HCT116 (cell line): ENCODE measurements around the gene CAPZA2. TPM values are rescaled to one million over a fixed set of nuclear protein-coding genes. Genes with fewer than 3 reads are reported as not detected.

Source experiments
- ATAC-seq: fragments of 200-7000 bp; cut with Tn5 transposase; 2 replicates; pipeline ENCODE4 v1.9.1; 2020; ENCODE audit warnings: mild to moderate bottlenecking, moderate library complexity
- BruUV-seq: library from RNA; stranded (reverse); fragments of 400-500 nt; replicated peaks from 2 replicates; lab custom pipeline; 2021; lab: Mats Ljungman, UMichigan
- CTCF ChIA-PET: fragments of 300-600 bp; sonication (Branson Sonifier 250); formaldehyde crosslinking; loops from one replicate; lab custom pipeline; 2021; ENCODE audit warnings: antibody characterized with exemption; lab: Charles Lee
- POLR2A ChIA-PET: fragments of 300-600, 350-600 bp; sonication (Branson Sonifier 250); formaldehyde crosslinking; loops from one replicate; lab custom pipeline; 2021; ENCODE audit warnings: antibody characterized with exemption; lab: Charles Lee
- RAD21 ChIA-PET, 2 experiments: fragments of 300-600 bp; sonication (Branson Sonifier 250); formaldehyde crosslinking; loops; one replicate each; lab custom pipeline; 2023; ENCODE audit warnings: low total read pairs in 2 of 2; ENCODE audit not compliant: uncharacterized antibody in 2 of 2, unreplicated experiment in 2 of 2, low non-redundant PET in 1 of 2; lab: Charles Lee
- DNase-seq: peaks from one replicate; pipeline ENCODE4 v3.0.0-alpha.2; 2010; ENCODE audit warnings: low read depth, low spot score
- H2AFZ ChIP-seq: fragments of 200-600 bp; shearing (Covaris generic), sonication (generic); 2 replicates; pipeline ENCODE4 v1.6.1; 2017; ENCODE audit warnings: low read depth, mixed run types, mixed read lengths, antibody characterized with exemption, low read length; ENCODE audit not compliant: poor library complexity, severe bottlenecking
- H3K27ac ChIP-seq: 2 replicates; pipeline ENCODE4 v1.5.1; 2012; ENCODE audit warnings: low read depth, low read length
- H3K27me3 ChIP-seq: fragments of 200-600 bp; sonication (generic); 2 replicates; pipeline ENCODE4 v1.6.1; 2016; ENCODE audit warnings: mixed run types, low read length, mixed read lengths; ENCODE audit not compliant: insufficient read depth
- H3K36me3 ChIP-seq, 2 experiments: fragments of 200-500 bp in 1 of 2; fragments of 200-600 bp in 1 of 2; sonication (Bioruptor generic) in 1 of 2; sonication (generic) in 1 of 2; 2 replicates each; pipeline versions ENCODE4 v1.5.1 to v1.6.1; 2014 to 2016; ENCODE audit warnings: low read length in 2 of 2, inconsistent platforms in 1 of 2, mixed read lengths in 1 of 2, mixed run types in 1 of 2; ENCODE audit not compliant: insufficient read depth in 2 of 2, control insufficient read depth in 1 of 2
- H3K4me1 ChIP-seq, 2 experiments: fragments of 200-600 bp in 1 of 2; sonication (generic) in 1 of 2; 2 replicates each; pipeline versions ENCODE4 v1.5.1 to v1.6.1; 2012 to 2017; ENCODE audit warnings: low read length in 2 of 2, inconsistent platforms in 1 of 2, mild to moderate bottlenecking in 1 of 2, mixed read lengths in 1 of 2, mixed run types in 1 of 2, moderate library complexity in 1 of 2; ENCODE audit not compliant: insufficient read depth in 2 of 2, control insufficient read depth in 1 of 2
- H3K4me2 ChIP-seq: fragments of 200-600 bp; sonication (generic); 2 replicates; pipeline ENCODE4 v1.6.1; 2017; ENCODE audit warnings: mixed run types, low read length, mixed read lengths
- H3K4me3 ChIP-seq, 2 experiments: fragments of 200-600 bp in 1 of 2; sonication (generic) in 1 of 2; replicated peaks in 1 of 2; 2 replicates each; pipeline ENCODE4 v1.5.1; 2011 to 2016; ENCODE audit warnings: low read length in 2 of 2, control low read depth in 1 of 2, low read depth in 1 of 2, mild to moderate bottlenecking in 1 of 2, mixed read lengths in 1 of 2, mixed run types in 1 of 2
- H3K79me2 ChIP-seq: fragments of 200-600 bp; sonication (generic); 2 replicates; pipeline ENCODE4 v1.6.1; 2017; ENCODE audit warnings: mild to moderate bottlenecking, mixed run types, low read length, moderate library complexity, mixed read lengths; ENCODE audit not compliant: insufficient read depth
- H3K9ac ChIP-seq: fragments of 200-600 bp; sonication (generic); 2 replicates; pipeline ENCODE4 v1.6.1; 2016; ENCODE audit warnings: low read length, mixed read lengths
- H3K9me2 ChIP-seq: fragments of 200-600 bp; sonication (generic), shearing (Covaris generic); 2 replicates; pipeline ENCODE4 v1.6.1; 2017; ENCODE audit warnings: mixed run types, mild to moderate bottlenecking, moderate library complexity; ENCODE audit not compliant: insufficient read depth
- H3K9me3 ChIP-seq, 2 experiments: fragments of 200-500 bp in 1 of 2; fragments of 200-600 bp in 1 of 2; sonication (Bioruptor generic) in 1 of 2; sonication (generic) in 1 of 2; 2 replicates each; pipeline ENCODE4 v1.6.1; 2014 to 2017; ENCODE audit warnings: low read length in 2 of 2, mixed read lengths in 2 of 2, inconsistent platforms in 1 of 2, low read depth in 1 of 2, mild to moderate bottlenecking in 1 of 2, mixed run types in 1 of 2, moderate library complexity in 1 of 2; ENCODE audit not compliant: control insufficient read depth in 1 of 2, insufficient read depth in 1 of 2
- H4K20me1 ChIP-seq: fragments of 200-600 bp; sonication (generic), shearing (Covaris generic); 2 replicates; pipeline ENCODE4 v1.6.1; 2017; ENCODE audit warnings: mixed run types, mild to moderate bottlenecking, moderate library complexity; ENCODE audit not compliant: insufficient read depth
- EGR1 ChIP-seq: IDR thresholded peaks from 2 replicates; pipeline ENCODE4 v1.6.1; 2012; ENCODE audit warnings: low read depth
- ELF1 ChIP-seq: IDR thresholded peaks from 2 replicates; pipeline ENCODE4 v1.6.1; 2012; ENCODE audit warnings: low read depth, borderline replicate concordance
- FOSL1 ChIP-seq: IDR thresholded peaks from 2 replicates; pipeline ENCODE4 v1.6.1; 2012; ENCODE audit warnings: low read depth
- JUND ChIP-seq: IDR thresholded peaks from 2 replicates; pipeline ENCODE4 v1.6.1; 2012
- POLR2A ChIP-seq: IDR thresholded peaks from 2 replicates; pipeline ENCODE4 v1.7.0; 2011; ENCODE audit warnings: borderline replicate concordance; ENCODE audit not compliant: insufficient read depth, insufficient read length; ENCODE audit errors: extremely low read depth
- POLR2AphosphoS5 ChIP-seq: IDR thresholded peaks from 2 replicates; pipeline ENCODE4 v1.6.1; 2011; ENCODE audit warnings: mild to moderate bottlenecking, low read depth, low read length, moderate library complexity
- YY1 ChIP-seq: IDR thresholded peaks from 2 replicates; pipeline ENCODE4 v1.6.1; 2011; ENCODE audit warnings: low read length, low read depth, moderate library complexity, mild to moderate bottlenecking; ENCODE audit not compliant: insufficient replicate concordance; ENCODE audit errors: extremely low read depth
- ZFX ChIP-seq: fragments of 450-650 bp; IDR thresholded peaks from 2 replicates; pipeline ENCODE4 v1.6.1; 2017
- ZNF274 ChIP-seq: fragments of 200-500 bp; sonication (Bioruptor generic); IDR thresholded peaks from 2 replicates; pipeline ENCODE4 v1.6.1; 2014; ENCODE audit warnings: mild to moderate bottlenecking, low read depth, low read length, inconsistent platforms
- intact Hi-C: fragments of 100-400 bp; cut with micrococcal nuclease; formaldehyde crosslinking; loops from 2 replicates; pipeline ENCODE4 v1.10.0; 2022
- total RNA-seq: library from RNA; stranded (reverse); gene quantifications from one replicate; pipeline ENCODE4 v1.2.1, GENCODE V29; 2021; ENCODE audit not compliant: unreplicated experiment
- TF ChIP-seq, protein P1 (sequence below): IDR thresholded peaks from 2 replicates; pipeline ENCODE4 v1.6.1; 2012; ENCODE audit warnings: low read depth

Gene CAPZA2
- total RNA-seq, 1 experiment from 2014 or later, result 135 TPM

- TF ChIP-seq JUND, result no peak
- TF ChIP-seq FOSL1, result no peak
- TF ChIP-seq, protein P1, sequence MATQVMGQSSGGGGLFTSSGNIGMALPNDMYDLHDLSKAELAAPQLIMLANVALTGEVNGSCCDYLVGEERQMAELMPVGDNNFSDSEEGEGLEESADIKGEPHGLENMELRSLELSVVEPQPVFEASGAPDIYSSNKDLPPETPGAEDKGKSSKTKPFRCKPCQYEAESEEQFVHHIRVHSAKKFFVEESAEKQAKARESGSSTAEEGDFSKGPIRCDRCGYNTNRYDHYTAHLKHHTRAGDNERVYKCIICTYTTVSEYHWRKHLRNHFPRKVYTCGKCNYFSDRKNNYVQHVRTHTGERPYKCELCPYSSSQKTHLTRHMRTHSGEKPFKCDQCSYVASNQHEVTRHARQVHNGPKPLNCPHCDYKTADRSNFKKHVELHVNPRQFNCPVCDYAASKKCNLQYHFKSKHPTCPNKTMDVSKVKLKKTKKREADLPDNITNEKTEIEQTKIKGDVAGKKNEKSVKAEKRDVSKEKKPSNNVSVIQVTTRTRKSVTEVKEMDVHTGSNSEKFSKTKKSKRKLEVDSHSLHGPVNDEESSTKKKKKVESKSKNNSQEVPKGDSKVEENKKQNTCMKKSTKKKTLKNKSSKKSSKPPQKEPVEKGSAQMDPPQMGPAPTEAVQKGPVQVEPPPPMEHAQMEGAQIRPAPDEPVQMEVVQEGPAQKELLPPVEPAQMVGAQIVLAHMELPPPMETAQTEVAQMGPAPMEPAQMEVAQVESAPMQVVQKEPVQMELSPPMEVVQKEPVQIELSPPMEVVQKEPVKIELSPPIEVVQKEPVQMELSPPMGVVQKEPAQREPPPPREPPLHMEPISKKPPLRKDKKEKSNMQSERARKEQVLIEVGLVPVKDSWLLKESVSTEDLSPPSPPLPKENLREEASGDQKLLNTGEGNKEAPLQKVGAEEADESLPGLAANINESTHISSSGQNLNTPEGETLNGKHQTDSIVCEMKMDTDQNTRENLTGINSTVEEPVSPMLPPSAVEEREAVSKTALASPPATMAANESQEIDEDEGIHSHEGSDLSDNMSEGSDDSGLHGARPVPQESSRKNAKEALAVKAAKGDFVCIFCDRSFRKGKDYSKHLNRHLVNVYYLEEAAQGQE, result no peak
- TF ChIP-seq EGR1, result no peak
- no peak for TF ChIP-seq POLR2A
- intact Hi-C loops, result no loop called here
- Histone ChIP-seq H3K27ac (no peak overlapping the region), H3K9me2 (no peaks in the 10 kb centered on the region), H3K4me1 (no peaks in the 10 kb centered on the region), H3K9me3 (no peaks in the 10 kb centered on the region), H3K4me2 (no peak overlapping the region), H3K27me3 (no peaks in the 10 kb centered on the region), H3K9ac (no peak overlapping the region), H4K20me1 (peaks cover 7% of the 10 kb centered on the region; the same call in 1 of the 2 replicates), H2AFZ (no peak overlapping the region), H3K4me3 (no peak overlapping the region), H3K36me3 (0 out of 4 replicates have a peak, but pooled peaks cover 4% of the 10 kb centered on the region in 2 experiments), H3K79me2 (peaks cover 93% of the 10 kb centered on the region)
- POLR2A ChIA-PET, result no interaction called here
- DNase-seq, result no peak
- no TSS peak for BruUV-seq
- RAD21 ChIA-PET, result no interaction called here
- CTCF ChIA-PET, result no interaction called here
- no peak for ATAC-seq
These were observed 24.3 kb downstream of the CAPZA2 start for GRCh38 chr7:116886543-116887156.

DNA sequence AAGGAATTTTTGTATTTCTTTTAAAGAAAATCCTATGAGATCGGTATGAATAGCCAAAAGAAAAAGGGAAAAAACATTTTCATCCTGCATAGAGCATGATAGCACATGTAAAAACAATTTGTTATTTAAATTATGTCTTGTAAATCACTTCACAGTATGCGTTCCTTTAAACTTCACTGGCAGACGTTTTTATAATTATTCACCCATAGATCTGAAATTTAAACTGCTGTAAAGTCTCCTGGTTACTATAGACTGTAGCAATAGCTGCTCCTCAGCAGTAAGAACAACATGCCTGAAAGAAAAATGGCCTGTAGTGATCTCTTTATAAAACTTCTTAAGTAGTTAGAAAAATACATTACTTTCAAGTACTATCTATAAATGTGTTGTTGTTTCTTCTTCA, 26.5 kb downstream of the CAPZA2 start:
- H3K4me3 ChIP-seq, result no peak overlapping the region
- H2AFZ ChIP-seq, result no peak overlapping the region
- peaks cover 7% of the 10 kb centered on the region; the same call in 1 of the 2 replicates for H4K20me1 ChIP-seq
- no peak overlapping the region for H3K4me2 ChIP-seq
- ChIA-PET RAD21 (no interaction called here), CTCF (no interaction called here), POLR2A (no interaction called here)
- no peak overlapping the region for H3K9ac ChIP-seq
- intact Hi-C loops, result no loop called here
- DNase-seq, result no peak
- H3K9me3 ChIP-seq, result no peaks in the 10 kb centered on the region
- H3K4me1 ChIP-seq, result no peaks in the 10 kb centered on the region
- peaks cover 8 to 19% of the 10 kb centered on the region in 2 experiments; a peak in 2 of 4 replicates for H3K36me3 ChIP-seq
- H3K27me3 ChIP-seq, result no peaks in the 10 kb centered on the region
- H3K79me2 ChIP-seq, result peaks cover 86% of the 10 kb centered on the region
- no peaks in the 10 kb centered on the region for H3K9me2 ChIP-seq
- ATAC-seq, result no peak
- no TSS peak for BruUV-seq
- no peak overlapping the region for H3K27ac ChIP-seq
- TF ChIP-seq ZFX (no peak), ELF1 (no peak), POLR2AphosphoS5 (no peak), YY1 (no peak), ZNF274 (no peak)
- TF ChIP-seq, protein P1, result no peak
